ENCODE measurements around the gene KDM6B. TPM values are rescaled to one million over a fixed set of nuclear protein-coding genes. Genes with fewer than 3 reads are reported as not detected.

Gene KDM6B
- total and polyA plus RNA-seq, 8 donors: 4.6 to 27.2 (median 10.9) TPM

- H3K9me3 ChIP-seq: no peaks in the 10 kb centered on the region
- peaks cover 39 to 76% (median 67%) of the 10 kb centered on the region in 4 donors for H3K4me1 ChIP-seq
- H3K36me3 ChIP-seq: peaks cover 0 to 13% (median 8%) of the 10 kb centered on the region in 4 donors
- peak in 1 of 2 donors; percentile 87 for DNase-seq
- intact Hi-C loops (cut with DNase I; ENCODE audit: low total_unique reads): no loop called here
- H3K27ac ChIP-seq: peak overlapping the region; percentile 25 to 100 (median 99)
- peak overlapping the region; percentile 25 to 76 (median 50) for H3K4me3 ChIP-seq
- TF ChIP-seq POLR2AphosphoS5 (IDR thresholded peaks at IDR 0.05): no peak
- no peak for TF ChIP-seq POLR2A (IDR thresholded peaks at IDR 0.05)
- TF ChIP-seq EP300 (IDR thresholded peaks at IDR 0.05): no peak
- TF ChIP-seq CTCF (IDR thresholded peaks at IDR 0.05): no peak
- H3K27me3 ChIP-seq: no peaks in the 10 kb centered on the region
- 15 to 22% (median 20%) methylated on average over 8 to 12 of the region's 12 CpGs for WGBS, 5 donors
Observed at GRCh38 chr17:7838090-7839075, 4.4 kb downstream of the KDM6B start.

- no peaks in the 10 kb centered on the region for H3K27me3 ChIP-seq
- DNase-seq: no peak
- peak overlapping the region in 4 of 5 donors; percentile 96 to 100 (median 99) for H3K27ac ChIP-seq
- TF ChIP-seq POLR2A (IDR thresholded peaks at IDR 0.05): no peak
- no peak for TF ChIP-seq CTCF (IDR thresholded peaks at IDR 0.05)
- no peak for TF ChIP-seq EP300 (IDR thresholded peaks at IDR 0.05)
- TF ChIP-seq POLR2AphosphoS5 (IDR thresholded peaks at IDR 0.05): no peak
- intact Hi-C loops (cut with DNase I; ENCODE audit: low total_unique reads): no loop called here
- H3K4me3 ChIP-seq: peak overlapping the region in 2 of 4 donors; percentile 27 to 72
- peaks cover 39 to 76% (median 67%) of the 10 kb centered on the region in 4 donors for H3K4me1 ChIP-seq
- 49 to 61% (median 53%) methylated on average over 3 to 6 of the region's 6 CpGs for WGBS, 5 donors
- peaks cover 0 to 13% (median 8%) of the 10 kb centered on the region in 4 donors for H3K36me3 ChIP-seq
- no peaks in the 10 kb centered on the region for H3K9me3 ChIP-seq
Observed at GRCh38 chr17:7839190-7839875, 5.3 kb downstream of the KDM6B start.

- Histone ChIP-seq H3K27ac (peak overlapping the region in 4 of 5 donors; percentile 96 to 100 (median 99)), H3K27me3 (no peaks in the 10 kb centered on the region), H3K36me3 (peaks cover 0 to 13% (median 8%) of the 10 kb centered on the region in 4 donors), H3K4me3 (peak overlapping the region in 2 of 4 donors; percentile 3 to 27), H3K9me3 (no peaks in the 10 kb centered on the region), H3K4me1 (peaks cover 39 to 76% (median 67%) of the 10 kb centered on the region in 4 donors)
- intact Hi-C loops (cut with DNase I; ENCODE audit: low total_unique reads): no loop called here
- TF ChIP-seq POLR2A (IDR thresholded peaks at IDR 0.05) (no peak), POLR2AphosphoS5 (IDR thresholded peaks at IDR 0.05) (no peak), EP300 (IDR thresholded peaks at IDR 0.05) (no peak), CTCF (IDR thresholded peaks at IDR 0.05) (no peak)
- DNase-seq: peak in 1 of 2 donors; percentile 54
- WGBS, 5 donors: 23 to 55% (median 49%) methylated on average over 2 of the region's 2 CpGs
Observed at GRCh38 chr17:7839876-7840261, 5.9 kb downstream of the KDM6B start.

GRCh38 chr17:7840441-7840840, 6.4 kb downstream of the KDM6B start:
- DNase-seq: no peak
- Histone ChIP-seq H3K27ac (peak overlapping the region in 4 of 5 donors; percentile 96 to 100 (median 99)), H3K27me3 (no peaks in the 10 kb centered on the region), H3K9me3 (no peaks in the 10 kb centered on the region), H3K36me3 (peaks cover 0 to 15% (median 13%) of the 10 kb centered on the region in 4 donors), H3K4me3 (peak overlapping the region in 1 of 4 donors; percentile 66), H3K4me1 (peaks cover 45 to 82% (median 72%) of the 10 kb centered on the region in 4 donors)
- 43 to 61% (median 53%) methylated on average over 1 of the region's 1 CpG for WGBS, 5 donors
- TF ChIP-seq EP300 (IDR thresholded peaks at IDR 0.05): no peak
- TF ChIP-seq POLR2AphosphoS5 (IDR thresholded peaks at IDR 0.05): no peak
- no peak for TF ChIP-seq CTCF (IDR thresholded peaks at IDR 0.05)
- no peak for TF ChIP-seq POLR2A (IDR thresholded peaks at IDR 0.05)
- intact Hi-C loops (cut with DNase I; ENCODE audit: low total_unique reads): no loop called here

All from stomach (tissue), 9 donors.